WTC11 (cell line): ENCODE data around the gene HFE.

Source experiments
- ESRRA ChIP-seq: sonication (generic); formaldehyde crosslinking; IDR thresholded peaks from 2 replicates; pipeline ENCODE4 v1.8.1; 2022; ENCODE audit warnings: mild to moderate bottlenecking, missing genetic modification reagents, borderline replicate concordance
- TCF7 ChIP-seq: sonication (generic); formaldehyde crosslinking; IDR thresholded peaks from 2 replicates; pipeline ENCODE4 v1.8.0; 2022; ENCODE audit warnings: mild to moderate bottlenecking, low read depth, missing genetic modification reagents, moderate library complexity
- TF ChIP-seq, protein P1 (sequence below): sonication (generic); formaldehyde crosslinking; IDR thresholded peaks from 2 replicates; pipeline ENCODE4 v1.8.1; 2022; ENCODE audit warnings: low read depth, mild to moderate bottlenecking, moderate library complexity, missing genetic modification reagents, borderline replicate concordance
- TF ChIP-seq, protein P2 (sequence below): fragments of 200-600 bp; IDR thresholded peaks from 2 replicates; pipeline ENCODE4 v1.8.0; 2022; ENCODE audit warnings: antibody characterized with exemption

DNA sequence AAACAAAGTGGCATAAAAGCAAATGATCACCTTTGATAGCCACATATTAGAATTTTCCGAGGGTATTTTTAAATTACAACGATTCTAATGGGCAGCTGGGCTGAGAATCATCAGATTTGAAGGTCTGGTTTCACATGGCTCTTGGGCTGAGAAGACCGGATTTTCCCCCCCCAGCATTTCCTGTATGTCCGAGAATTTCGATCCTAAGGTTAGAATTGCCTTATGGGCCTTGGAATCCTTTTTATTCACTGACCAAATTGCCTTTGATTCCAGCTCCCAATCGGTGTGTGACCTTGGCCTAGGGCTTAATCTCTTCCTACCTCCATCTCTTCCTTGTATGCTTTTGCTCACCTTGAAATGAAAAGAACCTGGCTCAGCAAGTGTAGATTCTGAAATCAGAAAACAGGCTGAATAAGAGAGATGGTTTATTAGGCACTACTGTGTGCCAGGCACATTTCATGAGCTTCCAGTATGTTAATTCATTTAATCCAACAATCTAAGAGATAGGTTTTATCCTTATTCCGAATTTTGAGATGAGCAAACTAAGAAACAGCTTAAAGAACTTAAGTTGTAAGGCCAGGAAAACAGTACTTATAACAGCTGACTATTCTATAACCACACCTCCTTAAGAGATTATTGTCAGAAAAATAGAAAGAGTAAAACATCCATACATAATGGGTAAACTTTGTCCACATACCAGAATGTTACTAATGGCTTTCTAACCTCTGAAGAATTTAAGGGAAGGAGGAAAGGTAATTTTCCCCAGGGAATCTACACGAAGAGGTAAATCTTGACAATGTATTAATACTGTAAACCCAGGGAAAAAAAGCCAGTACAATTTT lies 39.4 kb downstream of the HFE start:
- TF ChIP-seq, protein P1, sequence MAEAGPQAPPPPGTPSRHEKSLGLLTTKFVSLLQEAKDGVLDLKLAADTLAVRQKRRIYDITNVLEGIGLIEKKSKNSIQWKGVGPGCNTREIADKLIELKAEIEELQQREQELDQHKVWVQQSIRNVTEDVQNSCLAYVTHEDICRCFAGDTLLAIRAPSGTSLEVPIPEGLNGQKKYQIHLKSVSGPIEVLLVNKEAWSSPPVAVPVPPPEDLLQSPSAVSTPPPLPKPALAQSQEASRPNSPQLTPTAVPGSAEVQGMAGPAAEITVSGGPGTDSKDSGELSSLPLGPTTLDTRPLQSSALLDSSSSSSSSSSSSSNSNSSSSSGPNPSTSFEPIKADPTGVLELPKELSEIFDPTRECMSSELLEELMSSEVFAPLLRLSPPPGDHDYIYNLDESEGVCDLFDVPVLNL (CRISPR knock-in tag): no peak
- TF ChIP-seq, protein P2, sequence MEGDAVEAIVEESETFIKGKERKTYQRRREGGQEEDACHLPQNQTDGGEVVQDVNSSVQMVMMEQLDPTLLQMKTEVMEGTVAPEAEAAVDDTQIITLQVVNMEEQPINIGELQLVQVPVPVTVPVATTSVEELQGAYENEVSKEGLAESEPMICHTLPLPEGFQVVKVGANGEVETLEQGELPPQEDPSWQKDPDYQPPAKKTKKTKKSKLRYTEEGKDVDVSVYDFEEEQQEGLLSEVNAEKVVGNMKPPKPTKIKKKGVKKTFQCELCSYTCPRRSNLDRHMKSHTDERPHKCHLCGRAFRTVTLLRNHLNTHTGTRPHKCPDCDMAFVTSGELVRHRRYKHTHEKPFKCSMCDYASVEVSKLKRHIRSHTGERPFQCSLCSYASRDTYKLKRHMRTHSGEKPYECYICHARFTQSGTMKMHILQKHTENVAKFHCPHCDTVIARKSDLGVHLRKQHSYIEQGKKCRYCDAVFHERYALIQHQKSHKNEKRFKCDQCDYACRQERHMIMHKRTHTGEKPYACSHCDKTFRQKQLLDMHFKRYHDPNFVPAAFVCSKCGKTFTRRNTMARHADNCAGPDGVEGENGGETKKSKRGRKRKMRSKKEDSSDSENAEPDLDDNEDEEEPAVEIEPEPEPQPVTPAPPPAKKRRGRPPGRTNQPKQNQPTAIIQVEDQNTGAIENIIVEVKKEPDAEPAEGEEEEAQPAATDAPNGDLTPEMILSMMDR: no peak
- no peak for TF ChIP-seq ESRRA (CRISPR knock-in tag)
- no peak for TF ChIP-seq TCF7 (CRISPR knock-in tag)
